SU-DHL-6 (cell line): ENCODE measurements around the gene MMP19.

ENCODE experiments used
- EZH2phosphoT487 ChIP-seq: fragments of 200-600 bp; sonication (generic), shearing (Covaris generic); conservative IDR thresholded peaks from 2 replicates; pipeline ENCODE4 v1.6.1; 2018; ENCODE audit warnings: mild to moderate bottlenecking, antibody characterized with exemption, low read length, moderate library complexity, mixed read lengths
- TF ChIP-seq, protein P1 (sequence below): fragments of 200-600 bp; sonication (generic); IDR thresholded peaks from one replicate; pipeline ENCODE4 v1.5.1; 2017; ENCODE audit warnings: antibody characterized with exemption, mild to moderate bottlenecking, low read length, moderate library complexity; ENCODE audit not compliant: insufficient read depth, poor library complexity, severe bottlenecking

GRCh38 chr12:55839345-55840140 lies 3.2 kb downstream of the MMP19 start:
- TF ChIP-seq, protein P1, sequence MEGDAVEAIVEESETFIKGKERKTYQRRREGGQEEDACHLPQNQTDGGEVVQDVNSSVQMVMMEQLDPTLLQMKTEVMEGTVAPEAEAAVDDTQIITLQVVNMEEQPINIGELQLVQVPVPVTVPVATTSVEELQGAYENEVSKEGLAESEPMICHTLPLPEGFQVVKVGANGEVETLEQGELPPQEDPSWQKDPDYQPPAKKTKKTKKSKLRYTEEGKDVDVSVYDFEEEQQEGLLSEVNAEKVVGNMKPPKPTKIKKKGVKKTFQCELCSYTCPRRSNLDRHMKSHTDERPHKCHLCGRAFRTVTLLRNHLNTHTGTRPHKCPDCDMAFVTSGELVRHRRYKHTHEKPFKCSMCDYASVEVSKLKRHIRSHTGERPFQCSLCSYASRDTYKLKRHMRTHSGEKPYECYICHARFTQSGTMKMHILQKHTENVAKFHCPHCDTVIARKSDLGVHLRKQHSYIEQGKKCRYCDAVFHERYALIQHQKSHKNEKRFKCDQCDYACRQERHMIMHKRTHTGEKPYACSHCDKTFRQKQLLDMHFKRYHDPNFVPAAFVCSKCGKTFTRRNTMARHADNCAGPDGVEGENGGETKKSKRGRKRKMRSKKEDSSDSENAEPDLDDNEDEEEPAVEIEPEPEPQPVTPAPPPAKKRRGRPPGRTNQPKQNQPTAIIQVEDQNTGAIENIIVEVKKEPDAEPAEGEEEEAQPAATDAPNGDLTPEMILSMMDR = no peak
- no peak for TF ChIP-seq EZH2phosphoT487
